Thyroid gland (tissue), 4 donors: ENCODE measurements around the gene PLPPR1.

Source experiments
- CTCF ChIP-seq, 6 experiments: fragments of 200-600 bp in 3 of 6; fragments of 450-650 bp in 3 of 6; sonication (generic) in 3 of 6; IDR thresholded peaks; one replicate each; pipeline ENCODE4 v1.5.1; 2016 to 2019; ENCODE audit warnings: antibody characterized with exemption in 6 of 6, mild to moderate bottlenecking in 2 of 6, inconsistent platforms in 1 of 6, moderate library complexity in 1 of 6
- POLR2A ChIP-seq, 2 donors: fragments of 450-650 bp; IDR thresholded peaks; one replicate each; pipeline ENCODE4 v1.6.1; 2017; ENCODE audit warnings: antibody characterized with exemption in 2 of 2, mild to moderate bottlenecking in 2 of 2, moderate library complexity in 1 of 2

DNA sequence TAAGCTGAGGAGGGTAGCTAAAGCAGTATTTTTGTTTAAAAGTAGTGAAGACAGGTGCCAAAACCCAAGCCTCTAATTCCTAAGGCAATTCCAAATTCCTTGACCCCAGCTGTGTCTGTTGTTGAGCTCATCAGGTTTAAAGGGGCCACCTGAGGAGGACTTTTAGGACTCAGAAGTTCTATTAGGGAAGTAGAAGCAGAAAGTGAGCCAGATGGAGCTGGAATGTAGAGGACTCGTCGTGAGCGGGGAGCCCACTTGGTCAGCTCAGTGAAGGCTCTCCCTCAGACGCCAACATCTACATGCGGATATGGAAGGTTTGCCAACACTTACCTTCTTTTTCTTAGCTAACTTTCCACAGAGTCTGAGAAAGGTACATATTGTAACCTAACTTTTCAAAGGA lies 102.8 kb downstream of the PLPPR1 start:
- TF ChIP-seq POLR2A (IDR thresholded peaks at IDR 0.05) (no peak), CTCF (IDR thresholded peaks at IDR 0.05) (no peak)
